ENCODE data around the gene PRKACA.

- TF ChIP-seq EZH2 (IDR thresholded peaks at IDR 0.05; ENCODE audit: insufficient read depth, poor library complexity, severe bottlenecking): no peak
- TF ChIP-seq EZH2phosphoT487 (IDR thresholded peaks at IDR 0.05; ENCODE audit: insufficient read depth, low read depth): no peak
These were observed 69.0 kb downstream of the PRKACA start for GRCh38 chr19:14048443-14049153.

Data from GM23248 (cell line).